ENCODE measurements around the gene HTR1A. TPM values are rescaled to one million over a fixed set of nuclear protein-coding genes. Genes with fewer than 3 reads are reported as not detected.

HTR1A gene
- total RNA-seq, 4 donors from 2014 or later = not detected

Other genes with a start within 250 kb of the HTR1A start
- gene RNF180, start 203.4 kb upstream of the HTR1A start, total RNA-seq = 1 to 10 TPM; 1.9 to 8.0 (median 3.2) TPM

Measured in transverse colon (tissue), 4 donors.